ENCODE results near the gene WDR82. TPM values are rescaled to one million over a fixed set of nuclear protein-coding genes. Genes with fewer than 3 reads are reported as not detected.

Gene WDR82
- total and polyA plus RNA-seq, 2 of the 8 experiments (the other 6 are each of a cell fraction or from before 2014, with no cell fraction given) = 33.5 to 82.7 TPM

DNA sequence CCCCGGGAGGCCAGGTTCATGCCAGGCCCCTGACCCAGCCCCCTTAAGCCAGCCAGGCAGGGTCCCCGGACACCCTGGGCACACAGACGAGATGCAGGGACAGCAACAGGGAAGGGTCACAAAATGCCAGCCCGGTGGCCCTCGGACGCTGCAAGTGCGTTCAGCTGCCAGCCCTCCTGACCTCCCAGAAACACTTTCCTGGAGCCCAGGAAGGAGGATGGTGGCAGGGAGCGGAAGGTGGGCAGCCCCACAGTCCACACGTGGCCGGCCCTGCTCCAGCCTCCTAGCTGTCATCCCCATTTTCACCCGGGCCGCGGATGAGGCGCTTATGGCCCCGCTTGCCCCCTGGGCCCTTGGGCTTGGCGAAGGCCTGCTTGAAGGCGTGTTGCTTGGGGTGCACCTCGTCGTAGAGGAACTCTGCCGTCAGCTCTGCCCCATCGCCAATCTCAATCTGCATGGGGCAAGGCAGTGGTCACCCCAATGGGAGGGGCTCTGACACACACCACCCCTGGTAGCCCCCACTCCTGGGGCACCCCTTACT, 49.6 kb downstream of the WDR82 start (continued):
- TF ChIP-seq CHD7 (IDR thresholded peaks at IDR 0.05; ENCODE audit: insufficient replicate concordance, low read length) = no peak
